ENCODE data around the gene NCKIPSD.
A peak's percentile ranks its signal among the peaks of the same experiment; 100 is the strongest.

The NCKIPSD gene

DNA sequence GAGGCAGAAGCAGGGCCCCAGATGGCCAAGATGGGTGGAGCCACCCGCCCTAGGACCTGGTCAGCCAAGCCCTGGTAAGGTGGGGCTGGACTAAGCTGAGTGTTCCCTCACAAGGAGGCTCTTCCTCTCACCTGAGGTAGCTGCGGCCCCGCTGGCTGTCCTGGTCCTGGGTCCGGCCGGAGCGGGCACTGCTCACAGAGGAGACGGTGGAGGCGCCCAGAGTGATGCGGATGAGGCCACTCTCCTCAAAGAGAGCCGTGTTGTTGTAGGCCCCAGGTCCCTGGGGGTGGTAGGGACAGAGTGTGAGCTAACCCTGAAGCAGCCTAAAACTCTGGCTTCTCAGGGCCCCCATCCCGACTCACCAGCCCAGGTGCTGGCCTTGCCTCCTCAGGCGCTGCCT lies 43.1 kb downstream of the NCKIPSD start:
- no peak for DNase-seq

DNA sequence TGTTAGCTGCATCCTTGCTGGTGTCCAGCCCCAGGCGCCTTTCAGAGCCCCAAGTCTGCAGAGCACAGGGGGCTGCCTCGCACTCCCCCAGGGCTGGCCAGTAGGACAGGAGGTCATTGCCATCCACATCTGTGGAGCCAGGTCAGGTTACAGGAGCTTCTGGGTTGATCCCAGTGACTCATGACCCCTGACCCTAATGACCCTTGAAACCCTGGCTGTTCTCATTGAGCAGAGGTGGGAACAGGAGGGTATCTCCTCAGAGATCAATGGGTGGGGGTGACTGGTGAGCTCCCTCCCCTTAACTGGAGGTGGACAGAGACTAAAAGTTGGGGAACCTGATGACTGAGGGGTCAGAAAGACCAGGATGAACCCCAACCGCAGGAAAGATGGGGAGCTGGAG lies 44.3 kb downstream of the NCKIPSD start:
- no peak for DNase-seq

DNA sequence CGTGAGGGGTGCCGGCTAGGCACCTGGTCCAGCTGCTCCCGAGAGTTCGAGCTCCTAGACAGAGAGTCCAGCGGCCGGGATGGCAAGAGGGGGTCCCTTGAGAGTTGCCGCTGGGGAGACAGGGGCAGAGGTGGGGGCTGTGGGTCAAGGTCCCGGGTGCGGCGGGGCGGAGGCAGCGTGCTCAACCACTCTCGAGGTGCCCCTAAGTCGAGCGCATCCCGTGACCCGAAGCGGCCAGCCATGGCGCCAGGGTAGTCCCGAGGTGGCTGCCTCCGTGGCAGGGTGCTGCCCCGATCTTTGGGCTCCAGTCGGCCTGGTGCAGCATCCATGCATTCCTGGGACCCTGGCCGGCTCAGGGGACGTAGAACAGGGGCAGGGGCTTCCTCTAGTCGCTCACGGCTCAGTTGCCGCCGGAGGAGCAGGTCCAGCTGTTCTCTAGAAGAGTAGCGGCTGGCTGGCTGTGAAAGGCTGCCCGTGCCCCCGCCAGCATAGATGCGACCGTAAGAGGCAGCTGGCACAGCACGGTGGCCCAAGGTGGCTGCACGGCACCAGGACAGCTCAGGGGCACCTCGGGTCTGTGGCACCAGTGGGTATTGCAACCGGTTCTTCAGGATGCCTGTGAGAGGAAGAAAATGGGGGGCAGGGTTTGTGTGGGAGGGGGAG lies 45.6 kb downstream of the NCKIPSD start:
- no peak for DNase-seq

DNA sequence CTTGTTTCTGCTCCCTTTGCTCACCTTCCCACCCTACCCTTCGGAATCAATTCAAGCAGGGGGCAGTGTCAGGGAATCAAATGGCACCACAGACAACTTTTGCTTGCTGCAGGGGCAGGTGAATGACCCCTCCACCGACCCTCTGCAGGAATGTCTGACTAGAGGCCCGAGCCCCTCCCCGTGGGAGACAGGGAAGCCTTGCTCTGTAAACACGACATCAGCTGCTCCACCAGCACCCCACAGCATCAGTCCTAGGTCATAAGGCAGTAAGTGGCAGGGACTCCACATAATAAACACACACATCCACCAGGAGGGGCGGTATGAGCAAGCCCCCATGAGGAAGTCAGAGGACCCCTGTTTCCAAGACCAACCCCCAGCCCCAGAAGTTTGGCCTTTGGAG lies 48.4 kb downstream of the NCKIPSD start:
- DNase-seq: no peak

DNA sequence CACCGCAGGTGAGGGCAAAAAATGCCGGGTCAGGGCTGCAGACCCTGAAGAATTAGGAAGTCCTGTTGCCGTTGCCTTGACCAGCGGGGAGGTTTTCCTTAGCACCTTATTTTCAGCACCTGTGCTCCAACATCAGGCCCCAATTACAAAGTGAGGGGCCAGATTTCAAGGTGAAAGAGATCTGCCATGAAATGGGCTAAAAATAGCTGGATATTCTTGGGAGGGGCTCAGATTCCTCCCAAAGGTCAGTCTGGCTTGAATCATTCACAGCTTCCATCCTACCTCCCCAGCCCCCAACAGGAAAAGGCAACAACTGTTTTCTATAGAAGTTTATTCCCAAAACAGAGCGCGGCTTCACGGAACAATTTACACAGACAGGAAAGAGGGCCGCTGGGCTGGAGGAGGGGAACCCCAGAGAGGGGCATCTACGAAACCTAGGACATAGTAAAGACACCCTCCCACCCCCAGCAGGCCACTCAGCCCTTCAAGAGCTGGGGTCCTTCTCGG lies 49.5 kb downstream of the NCKIPSD start:
- DNase-seq: no peak

DNA sequence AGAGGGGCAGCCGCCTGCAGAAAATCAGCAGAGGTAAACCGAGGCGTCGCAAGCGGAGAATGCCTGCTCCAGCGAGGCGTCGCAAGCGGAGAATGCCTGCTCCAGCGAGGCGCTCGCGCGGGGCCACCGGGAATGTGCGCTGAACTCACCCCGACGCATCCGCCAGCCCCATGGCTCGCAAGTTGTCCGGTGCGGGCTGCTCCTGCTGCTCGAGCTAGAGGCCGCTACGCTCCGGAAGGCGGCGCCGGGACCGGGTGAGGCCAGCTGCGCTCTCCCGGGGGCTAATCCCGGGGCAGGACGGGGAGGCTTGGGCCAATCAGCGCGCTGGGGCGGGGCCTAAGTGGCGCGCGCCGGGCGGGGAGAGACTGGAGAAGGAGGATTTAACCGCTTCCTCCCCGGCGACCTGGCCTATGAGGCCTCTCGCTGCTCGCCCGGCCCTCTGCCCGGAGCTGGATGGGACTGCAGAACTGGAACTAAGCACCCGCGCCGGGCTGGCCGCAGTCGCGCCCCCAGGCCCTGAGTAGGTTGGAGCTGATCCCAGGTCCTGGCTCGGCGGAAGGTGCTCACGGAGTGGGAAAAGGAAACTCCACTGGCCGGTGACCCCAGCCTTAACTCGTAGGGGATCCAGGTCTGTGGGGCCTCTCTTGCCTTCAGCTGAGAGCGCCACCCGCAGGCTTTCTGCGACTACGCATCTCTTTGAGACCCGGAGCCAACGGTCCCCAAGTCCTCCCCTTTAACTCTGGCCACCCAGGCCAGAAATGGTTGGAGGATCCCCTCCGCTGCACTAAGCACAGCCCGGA lies 50.3 kb downstream of the NCKIPSD start, which contains the start of gene SLC26A6:
SLC26A6 (minus strand) TSS at position 240 of the 800 bp plus-strand sequence; CDS start at position 172, 68 bp downstream.
- DNase-seq: peak; percentile 100

DNA sequence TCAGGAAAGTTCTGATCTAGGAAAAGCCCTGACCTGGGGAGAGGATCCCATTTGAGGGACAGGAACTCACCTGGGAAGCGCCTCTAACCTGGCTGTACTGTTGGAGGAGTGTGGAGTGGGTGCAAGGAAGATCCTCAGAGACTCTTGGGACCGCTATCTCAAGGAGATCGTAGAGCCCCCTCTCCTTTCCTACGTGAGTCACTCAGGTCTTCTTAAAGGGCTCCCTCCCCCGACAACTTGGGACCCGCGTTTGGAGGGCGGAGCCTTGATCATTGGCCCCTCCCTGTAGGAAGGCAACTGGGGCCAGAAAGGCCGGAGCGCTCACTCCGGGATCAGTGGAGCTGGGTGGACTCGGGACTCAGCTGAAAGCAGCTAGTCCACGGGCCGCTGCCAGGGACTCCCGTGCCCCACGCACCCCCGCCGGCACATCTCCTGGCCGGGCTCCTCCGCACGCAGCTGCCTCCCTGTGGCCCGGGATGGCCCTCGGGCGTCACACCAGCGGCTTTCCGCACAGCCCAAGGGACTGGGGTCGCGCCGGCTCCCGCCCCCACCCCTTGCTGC lies 51.0 kb downstream of the NCKIPSD start:
- DNase-seq: no peak

DNA sequence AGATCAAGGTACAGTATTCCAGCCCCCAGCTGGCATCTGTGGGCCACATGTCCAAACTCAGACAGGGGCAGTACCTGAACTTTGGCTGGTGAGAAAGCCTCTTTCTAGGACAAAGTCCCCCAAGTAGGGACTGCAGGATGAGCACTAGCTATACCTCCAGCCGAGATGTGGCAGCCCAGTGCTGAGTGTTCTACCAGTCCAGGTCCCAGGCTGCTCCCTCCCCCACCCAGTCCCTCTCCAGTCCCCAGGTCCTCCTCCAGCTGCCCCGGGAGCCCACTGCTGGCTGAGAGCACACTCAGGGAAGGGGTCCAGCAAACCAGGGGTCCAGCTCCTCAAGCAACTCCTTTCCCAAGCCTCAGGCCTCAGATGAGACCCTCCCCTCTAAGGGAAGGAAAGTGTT lies 52.0 kb downstream of the NCKIPSD start:
- DNase-seq: no peak

DNA sequence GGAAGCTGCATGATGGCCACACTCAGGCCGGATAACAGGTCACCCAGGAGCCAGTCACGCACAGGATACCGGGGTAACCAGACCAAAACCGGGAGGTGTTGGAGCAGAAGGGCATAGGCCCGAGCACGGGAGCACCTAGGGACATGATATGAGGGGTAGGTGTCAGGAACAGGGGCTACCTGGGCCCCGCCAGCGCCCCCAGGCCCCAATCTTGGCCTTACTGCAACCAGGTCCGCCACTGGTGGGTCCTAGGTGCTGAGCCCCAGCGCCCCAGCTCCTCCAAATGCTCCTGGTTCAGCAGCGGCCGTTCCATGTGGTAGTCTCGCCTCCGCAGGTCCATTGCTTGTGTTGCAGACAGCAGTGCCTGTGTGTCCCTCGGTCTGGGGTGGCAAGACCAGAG lies 52.5 kb downstream of the NCKIPSD start:
- no peak for DNase-seq

DNA sequence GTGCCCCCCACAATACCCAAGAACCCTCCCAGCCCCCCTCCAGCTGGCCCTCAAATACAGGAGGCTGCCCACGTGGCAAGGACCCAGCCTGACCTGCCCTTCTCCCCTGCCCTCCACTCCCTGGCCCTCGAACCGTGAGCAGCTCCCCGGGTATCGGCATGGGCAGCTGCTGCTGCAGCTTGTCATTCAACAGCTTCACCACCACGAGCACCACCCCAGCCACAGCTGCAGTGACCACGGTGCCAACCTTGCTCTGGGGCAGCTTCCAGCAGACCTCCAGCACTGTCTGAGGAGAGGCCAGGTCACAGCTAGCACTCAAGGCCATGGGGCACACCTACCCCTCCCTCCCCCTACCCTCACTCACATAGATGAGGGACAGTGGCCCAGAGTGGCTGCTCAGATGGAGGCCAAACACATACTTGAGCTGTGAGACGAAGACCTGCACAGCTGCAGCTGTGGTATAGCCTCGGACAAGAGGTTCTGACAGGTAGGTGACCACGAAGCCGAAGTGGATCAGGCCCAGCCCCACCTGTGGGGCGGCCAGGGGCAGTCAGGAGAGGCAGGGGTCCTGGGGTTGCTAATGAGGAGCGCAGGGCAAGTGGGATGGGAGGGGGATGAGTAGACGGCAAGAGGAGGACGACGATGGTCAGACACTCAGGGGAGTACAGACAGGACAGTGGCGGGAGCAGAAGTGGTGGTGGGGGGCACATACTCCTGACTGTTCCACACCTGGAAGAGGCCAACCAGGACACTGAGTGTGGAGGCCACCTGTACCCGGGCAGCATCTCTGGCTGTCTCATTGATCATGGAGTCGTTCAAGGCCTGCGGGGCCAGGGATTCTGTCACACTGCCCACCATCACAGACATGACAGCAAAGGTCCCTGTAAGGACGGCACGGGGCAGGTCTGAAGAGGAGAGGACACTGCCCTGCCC lies 53.9 kb downstream of the NCKIPSD start:
- no peak for DNase-seq

DNA sequence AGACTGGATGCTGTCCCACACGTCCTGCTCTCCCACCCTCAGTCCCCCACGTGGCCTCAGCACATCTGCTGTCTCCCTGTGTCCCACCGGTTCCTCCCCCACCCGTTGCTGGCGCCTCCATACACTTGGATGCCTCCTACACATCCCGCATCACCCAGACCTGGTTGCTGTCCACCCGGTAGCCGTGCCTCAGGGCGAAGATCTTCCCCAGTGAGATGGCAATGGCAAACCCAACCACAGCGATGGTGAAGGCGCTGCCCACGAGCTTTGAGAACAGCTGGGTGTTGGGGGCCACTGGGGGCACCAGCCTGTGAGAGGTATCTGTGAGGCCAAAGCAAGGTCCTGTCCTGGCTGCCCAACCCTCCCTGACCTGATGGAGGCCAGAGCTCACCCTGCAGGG lies 54.9 kb downstream of the NCKIPSD start:
- no peak for DNase-seq

DNA sequence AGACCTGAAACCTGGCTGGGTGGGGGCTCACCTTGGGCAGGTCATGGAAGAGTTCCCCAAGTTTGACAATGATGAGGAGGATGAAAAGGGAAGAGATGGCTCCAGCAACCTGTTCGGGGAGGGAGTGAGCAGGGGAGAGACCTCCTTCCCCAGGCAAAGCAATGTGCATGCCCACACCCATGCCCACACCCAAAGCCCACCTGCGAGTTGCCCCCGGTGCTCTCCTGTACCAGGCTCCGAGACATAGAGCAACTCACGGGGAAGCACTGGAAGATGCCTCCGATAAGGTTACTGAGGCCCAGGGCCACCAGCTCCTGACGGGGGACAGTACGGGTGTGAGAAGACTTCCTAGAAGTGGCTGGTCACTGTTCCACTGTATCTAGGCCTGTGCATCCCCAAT lies 55.3 kb downstream of the NCKIPSD start:
- DNase-seq: no peak

DNA sequence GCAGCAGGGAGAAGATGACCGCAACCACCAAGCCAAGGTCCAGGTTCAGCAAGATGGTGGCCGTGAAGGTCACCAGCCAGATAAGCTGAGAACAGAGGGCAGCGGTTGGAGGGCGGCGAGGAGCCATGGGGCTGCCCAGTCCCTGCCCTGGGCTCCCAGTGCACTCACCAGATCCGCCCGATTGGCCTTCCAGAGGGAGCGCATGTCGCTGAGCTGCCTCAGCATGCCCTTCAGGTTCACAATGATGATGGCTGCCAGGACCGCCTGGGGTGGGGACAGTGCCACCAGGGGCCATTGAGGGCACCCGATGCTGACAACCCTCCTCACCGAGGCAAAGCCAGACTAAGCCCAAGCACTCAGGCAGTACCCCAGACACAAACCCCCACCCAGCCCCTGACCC lies 55.8 kb downstream of the NCKIPSD start:
- no peak for DNase-seq

DNA sequence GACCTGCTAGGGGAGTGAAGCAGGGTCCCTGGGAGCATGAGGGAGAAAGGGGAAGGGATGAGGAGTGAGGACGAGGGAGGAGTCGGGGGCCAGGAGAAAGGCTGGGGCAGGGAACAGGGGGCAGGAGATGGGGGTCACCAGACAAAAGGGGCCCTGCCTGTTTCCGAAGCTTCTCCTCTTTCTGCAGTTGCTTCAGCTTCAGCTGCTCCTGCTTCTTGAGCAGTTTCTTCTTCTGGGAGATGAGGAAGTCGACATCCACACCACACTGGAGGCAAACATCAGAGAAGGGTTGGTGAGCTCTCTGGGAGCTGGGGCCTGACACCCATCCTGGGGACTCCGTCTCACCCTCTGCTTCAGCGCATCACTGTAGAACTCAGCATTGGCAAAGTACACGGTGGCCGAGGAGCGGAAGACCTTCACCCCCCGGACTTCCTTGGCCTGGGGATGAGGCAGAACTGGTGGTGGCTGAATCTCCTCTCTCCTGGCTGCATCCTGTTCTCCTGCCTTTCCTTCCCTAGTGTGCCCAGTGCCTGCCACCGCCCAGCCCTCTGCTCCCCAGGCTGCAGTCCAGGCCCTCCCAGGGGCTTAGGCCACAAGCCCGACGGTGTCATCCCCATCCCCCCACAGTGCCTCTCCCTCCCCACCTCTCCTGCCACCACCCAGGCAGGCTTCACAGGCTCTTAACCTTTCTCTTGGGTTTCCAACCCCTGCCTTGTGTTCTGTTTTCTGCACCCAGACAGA lies 57.3 kb downstream of the NCKIPSD start:
- peak; percentile 30 for DNase-seq

DNA sequence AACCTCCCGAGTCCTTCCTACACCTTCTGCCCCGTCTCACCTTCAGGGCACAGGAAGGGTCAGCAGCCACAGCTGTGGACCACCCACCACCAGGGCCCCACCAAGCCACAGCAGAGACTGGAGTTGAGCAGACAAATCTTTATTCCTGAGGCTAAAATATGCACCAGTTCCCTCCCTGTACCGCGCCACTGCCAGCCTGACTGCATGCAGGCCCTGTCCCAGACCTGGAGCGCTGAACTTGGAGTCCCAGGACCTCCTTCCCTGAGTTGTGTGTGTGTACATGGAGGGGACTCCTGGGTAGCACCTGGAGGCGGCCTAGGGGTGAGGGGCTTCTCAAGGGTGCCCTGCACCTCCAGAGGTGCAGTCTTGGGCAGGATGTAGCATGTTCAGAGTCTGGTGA lies 60.1 kb downstream of the NCKIPSD start:
- no peak for DNase-seq

DNA sequence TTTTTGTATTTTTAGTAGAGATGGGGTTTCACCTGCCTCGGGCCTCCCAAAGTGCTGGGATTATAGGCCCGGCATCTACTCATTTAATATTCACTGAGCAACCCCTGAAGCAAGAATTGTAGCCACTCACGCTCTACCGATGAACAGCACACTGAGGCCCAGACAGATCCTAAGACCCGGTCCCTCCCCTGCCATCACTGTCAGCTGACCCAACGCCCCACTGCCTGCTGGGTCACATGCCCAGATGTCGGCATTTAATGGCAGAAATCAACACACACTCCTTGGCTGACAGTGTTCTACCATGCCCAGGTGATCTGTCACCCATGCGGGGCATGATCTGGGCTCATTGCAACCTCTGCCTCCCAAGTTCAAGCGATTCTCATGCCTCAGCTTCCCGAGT lies 60.9 kb downstream of the NCKIPSD start:
- no peak for DNase-seq

DNA sequence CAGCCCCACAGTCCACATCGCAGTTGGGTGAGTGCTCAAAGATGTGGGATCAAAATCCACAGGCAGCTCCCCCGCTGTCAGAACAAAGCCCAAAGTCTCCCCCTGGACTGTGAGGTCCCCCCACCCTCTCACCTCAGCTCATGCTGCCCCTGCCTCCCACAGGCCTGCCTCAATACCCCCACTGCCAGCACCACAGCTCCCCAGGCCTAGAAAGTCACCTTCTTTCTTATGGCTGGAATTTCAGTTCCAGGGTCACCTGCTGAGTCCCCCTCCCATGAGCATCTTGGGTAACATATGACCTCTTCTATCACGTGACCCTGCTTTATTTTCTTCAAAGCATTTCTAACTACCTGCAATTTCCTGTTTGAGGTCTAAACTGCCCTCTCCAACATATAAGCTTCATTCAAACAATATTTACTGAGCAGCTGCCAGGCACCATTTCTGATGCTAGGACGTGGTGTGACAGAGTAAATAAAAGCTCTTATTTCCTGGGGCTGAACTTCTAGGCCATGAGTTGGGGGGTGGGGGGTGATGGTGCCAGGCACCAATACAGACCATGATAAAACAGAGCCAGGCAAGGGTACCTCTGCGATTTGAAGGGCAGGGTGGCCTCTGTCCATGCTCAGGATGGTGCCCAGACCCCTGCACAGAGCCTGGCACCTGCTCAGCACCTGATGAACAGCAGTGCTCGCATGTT lies 61.7 kb downstream of the NCKIPSD start:
- no peak for DNase-seq

Data from 8988T (cell line).